HG03135 (cell line): ENCODE data around the gene CTCFL.
"Not testable (repeated sequence)": the region's sequence is repeated elsewhere in the genome, so short reads cannot be mapped to it uniquely, and the experiment has no call there.

Source experiments
- ATAC-seq: cut with Tn5 transposase; IDR thresholded peaks from one replicate; pipeline ENCODE4 v1.9.1; 2021; ENCODE audit warnings: mild to moderate bottlenecking, moderate library complexity; ENCODE audit not compliant: unreplicated experiment

CTCFL gene

DNA sequence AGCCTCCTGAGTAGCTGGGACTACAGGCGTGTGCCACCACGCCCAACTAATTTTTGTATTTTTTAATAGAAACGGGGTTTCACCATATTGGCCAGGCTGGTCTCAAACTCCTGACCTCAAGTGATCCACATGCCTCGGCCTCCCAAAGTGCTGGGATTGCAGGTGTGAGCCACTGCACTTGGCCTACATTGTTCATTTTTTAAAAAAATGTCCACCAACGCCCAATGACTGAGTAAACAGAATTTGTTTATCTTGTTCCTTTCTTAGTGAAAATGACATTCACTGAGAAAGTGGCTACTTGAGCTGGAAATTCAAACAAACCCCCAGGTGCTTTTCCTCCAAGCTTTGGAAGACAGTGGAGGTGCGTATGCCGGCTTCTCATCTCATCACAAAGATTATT lies 13.2 kb downstream of the CTCFL start:
- not testable (repeated sequence) for ATAC-seq

DNA sequence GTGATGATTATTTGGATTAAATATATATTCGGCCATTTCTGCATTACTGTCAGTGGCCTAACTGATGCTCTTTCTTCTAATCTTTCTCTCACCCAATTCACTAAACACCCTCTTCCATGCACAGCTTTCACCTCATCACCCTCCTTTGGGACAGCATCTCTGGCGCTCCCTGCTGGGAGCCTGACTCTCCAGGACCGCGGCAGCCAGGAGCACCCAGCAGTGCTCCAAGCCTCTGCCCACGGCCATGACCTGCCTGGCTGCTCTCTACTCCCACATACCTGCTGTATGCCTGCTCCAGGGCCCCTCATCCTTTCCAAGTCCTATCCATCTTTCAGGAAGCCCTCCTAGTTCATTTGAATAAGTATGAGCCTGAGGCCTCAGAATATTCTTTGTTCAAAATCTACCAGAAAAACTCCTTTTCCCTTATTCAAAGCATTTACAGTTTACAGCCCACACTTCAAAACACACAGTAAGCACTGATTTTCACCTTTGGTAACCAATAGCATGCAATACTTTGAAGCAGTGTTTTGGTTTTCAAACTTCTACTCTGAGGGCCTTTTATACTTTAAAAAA lies 15.2 kb downstream of the CTCFL start:
- no peak for ATAC-seq

DNA sequence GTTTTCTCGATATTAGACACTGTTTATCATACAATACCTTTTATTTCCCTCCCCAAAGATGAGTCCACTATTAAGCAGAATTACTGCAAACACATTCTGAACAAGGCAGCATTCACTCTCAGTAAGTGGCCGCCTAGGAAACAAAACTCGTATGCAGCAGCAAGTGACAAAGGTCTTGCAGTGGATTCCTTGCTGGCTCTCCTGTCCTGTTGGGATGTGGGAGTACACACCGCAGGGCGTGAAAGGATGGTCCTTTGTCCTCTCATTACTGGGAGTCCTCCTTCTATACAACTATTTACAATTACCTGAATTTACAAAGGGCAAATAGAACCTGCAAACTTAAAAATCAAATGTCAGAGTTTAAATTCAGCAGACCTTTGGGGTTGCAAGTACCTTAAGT lies 16.1 kb downstream of the CTCFL start:
- ATAC-seq, result no peak

DNA sequence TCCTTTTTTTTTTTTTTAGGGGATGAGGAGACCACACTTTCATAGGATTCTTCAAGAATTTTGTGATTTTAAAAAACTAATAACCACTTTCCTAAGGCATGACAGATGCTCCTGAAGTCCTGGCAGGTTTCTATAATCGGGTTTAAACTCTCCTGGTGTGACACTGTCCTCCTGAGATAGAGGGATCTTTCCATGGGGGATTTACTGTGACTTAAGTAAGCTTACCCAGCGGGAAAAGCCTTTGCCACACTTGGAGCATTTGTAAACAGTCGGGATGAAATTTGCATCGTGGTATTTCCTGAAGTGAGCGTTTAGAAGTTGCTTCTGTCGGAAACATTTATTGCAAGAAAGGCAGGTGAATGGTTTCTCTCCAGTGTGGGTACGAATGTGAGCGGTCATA lies 16.6 kb downstream of the CTCFL start:
- no peak for ATAC-seq

DNA sequence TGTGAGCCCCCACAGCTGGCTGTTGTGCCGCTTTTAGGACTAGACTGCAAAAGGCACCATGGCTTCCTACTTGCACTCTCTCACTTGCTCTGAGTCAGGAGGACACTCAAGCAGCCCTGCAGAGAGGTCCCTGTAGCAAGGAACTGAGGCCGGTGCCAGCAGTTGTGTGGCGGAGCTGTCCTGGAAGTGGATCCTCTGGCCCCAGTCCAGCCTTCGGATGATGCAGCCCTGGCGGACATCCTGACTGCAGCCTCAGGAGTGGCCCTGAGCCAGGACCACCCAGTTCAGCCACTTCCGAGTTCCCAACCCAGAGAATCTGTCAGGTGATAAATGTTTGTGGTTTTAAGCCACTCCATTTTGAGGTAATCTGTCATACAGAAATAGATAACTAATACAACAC lies 17.5 kb downstream of the CTCFL start:
- ATAC-seq, result no peak

DNA sequence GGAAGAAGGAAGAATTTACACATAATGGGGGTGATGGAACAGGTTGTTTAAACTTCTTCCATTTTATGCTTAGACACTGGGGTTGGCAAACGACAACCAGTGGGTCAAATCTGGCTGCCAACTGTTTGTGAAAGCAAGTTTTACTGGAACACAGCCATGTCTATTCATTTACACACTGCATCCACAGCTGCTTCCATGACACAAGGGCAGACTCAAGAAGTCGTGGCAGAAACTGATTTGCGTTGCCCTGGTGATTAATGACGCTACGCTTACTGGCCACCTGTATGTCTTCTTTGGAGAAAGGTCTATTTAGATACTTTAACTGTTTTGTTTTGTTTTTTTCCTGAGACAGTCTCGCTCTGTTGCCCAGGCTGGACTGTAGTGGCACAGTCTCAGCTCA lies 19.0 kb downstream of the CTCFL start:
- ATAC-seq, result no peak

DNA sequence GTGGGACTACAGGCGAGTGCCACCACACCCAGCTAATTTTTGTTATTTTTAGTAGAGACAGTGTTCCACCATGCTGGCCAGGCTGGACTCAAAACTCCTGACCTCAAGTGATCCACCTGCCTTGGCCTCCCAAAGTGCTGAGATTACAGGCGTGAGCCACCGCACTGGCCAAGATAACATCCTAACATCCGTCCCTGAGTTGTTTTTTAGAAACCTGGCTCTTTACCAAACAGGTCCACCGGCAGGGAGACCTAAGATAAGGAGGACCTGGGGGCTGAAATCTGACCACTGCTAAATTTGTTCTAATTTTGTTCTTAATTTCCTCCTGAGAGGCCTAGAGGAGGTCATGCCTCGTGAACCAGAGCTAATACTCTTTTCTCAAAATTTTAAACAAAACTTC lies 20.5 kb downstream of the CTCFL start:
- ATAC-seq, result no peak

DNA sequence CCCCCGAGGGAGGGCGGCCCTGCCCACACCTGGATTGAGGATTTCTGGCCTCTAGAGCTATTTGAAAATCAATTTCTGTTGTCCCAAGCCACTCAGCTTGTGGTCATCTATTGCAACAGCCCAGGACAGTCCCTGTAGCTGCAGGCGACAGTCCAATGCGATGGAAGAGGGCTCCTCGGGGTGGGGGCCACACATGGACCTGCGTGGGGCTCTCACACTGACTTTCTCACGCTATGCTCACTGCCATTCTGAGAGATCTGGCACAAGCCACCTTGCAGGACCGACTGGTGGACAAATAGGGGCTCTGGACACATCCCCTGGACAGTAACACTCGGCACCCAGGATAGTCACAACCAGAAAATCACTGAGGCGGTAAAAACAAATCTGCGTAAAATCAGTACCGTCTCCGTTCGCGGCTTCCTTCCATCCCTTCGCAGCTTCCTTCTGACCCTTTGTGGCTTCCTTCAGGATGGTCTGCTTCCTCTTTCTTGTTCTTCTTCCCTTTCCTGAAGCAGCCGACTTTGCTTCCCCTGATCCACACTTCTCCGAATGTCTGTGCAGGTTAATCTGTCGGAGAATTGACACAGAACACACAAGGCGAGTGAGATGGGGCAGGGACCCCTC lies 21.8 kb downstream of the CTCFL start:
- ATAC-seq, result no peak

DNA sequence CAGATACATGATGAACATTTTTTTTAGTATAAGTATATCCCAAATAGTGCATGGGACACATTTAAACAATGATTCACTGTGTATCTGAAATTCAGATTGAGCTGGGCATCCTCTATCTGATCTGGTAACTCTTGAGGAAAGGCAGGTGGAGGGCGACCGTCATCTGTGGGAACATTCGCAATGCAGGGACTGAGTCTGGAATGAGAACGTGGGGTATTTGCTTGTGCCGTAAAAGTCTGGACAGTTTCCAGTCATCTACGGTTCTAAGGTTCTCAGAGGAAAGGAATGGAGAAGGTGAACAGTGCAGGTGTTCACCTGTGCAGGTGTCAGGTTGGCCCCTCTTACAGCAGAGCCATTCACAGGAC lies 22.6 kb downstream of the CTCFL start:
- ATAC-seq, result no peak

DNA sequence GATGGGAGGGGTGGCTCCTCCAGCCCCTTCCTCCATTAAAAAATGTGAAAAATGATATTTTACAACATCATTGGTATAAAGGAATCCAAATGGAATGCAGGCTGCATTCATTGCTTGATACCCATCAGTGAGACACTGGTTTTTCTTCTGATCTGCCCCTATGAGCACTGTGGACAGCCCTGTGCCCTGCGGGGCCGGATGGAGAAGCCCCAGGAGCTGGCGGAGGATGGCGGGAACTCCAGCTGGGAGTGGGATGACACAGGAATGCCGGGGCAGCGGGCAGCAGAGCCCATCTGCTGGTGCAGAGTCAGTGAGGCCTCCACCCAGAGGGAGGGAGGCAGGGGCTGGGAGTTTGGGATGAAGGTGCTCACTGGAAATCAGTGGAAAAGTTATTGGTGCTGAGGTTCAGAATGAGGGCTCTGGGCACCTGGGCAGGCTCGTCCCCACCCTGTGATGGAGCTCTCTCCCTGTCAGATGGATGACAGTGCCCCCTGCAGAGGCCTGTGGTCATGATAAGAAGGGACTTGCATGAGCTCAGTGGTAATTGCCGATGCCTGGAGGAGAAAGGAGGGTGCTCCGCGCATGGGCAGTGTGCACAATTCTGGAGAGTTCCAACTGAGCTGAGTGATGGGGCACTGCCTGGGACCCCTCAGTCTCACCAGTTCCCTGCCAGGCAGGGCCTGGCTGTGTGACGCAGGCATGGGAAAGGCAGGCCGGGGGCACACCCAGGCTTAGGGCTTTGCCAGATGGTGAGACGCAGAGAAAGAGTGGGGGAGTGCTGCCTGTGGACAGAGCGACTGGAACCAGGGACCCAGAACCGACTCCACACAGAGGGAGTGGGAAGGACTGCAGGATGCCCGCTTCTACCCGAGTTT lies 23.2 kb downstream of the CTCFL start:
- ATAC-seq, result no peak

DNA sequence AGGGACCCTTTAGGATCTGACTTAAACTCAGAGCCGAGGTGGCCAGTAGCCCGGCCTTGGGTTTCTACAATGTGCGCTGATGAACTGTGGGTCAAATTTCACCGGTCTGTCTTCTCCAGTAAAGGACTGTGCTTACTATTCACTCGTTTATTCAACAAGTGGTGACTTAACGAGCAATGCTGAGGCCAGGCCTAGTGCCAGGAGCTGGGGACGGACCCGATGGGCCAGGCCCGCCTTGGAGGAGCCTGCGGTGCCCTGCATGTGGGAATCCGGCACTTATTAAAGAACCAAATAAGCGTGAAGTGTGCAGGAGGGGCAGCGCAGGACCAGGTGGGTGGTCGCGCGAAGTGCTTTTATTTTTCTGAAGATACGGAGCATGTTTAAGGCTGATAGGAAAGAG lies 24.0 kb downstream of the CTCFL start:
- no peak for ATAC-seq

DNA sequence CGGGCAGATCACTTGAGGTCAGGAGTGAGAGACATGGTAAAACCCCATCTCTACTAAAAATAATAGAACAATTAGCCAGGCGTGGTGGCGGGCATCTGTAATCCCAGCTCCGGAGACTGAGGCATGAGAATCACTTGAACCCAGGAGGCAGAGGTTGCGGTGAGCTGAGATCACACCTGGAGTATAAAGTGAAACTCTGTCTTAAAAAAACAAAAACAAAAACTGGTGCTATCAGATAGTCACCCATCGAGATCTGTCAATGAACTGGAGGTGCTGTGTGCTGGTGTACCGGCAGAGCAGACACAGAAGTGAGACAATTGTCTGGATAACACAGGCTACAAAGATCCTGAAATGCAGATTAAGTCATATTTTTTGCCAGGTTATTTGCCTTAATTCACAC lies 24.7 kb downstream of the CTCFL start:
- ATAC-seq, result no peak

DNA sequence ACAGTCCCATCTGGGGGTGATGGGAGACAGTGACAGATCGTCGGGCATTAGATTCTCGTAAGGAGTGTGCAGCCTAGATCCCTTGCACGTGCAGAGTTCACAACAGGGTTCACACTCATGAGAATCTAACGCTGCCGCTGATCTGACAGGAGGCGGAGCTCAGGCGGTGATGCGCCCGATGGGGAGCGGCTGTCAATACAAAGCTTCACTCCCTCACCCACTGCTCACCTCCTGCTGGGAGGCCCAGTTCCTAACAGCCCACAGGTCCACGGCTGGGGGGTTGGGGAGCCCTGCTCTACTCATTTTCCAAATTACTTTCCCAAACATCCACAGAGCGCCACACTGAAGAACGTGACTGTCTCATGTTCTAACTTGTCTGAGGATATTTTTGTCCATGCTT lies 25.3 kb downstream of the CTCFL start:
- no peak for ATAC-seq

DNA sequence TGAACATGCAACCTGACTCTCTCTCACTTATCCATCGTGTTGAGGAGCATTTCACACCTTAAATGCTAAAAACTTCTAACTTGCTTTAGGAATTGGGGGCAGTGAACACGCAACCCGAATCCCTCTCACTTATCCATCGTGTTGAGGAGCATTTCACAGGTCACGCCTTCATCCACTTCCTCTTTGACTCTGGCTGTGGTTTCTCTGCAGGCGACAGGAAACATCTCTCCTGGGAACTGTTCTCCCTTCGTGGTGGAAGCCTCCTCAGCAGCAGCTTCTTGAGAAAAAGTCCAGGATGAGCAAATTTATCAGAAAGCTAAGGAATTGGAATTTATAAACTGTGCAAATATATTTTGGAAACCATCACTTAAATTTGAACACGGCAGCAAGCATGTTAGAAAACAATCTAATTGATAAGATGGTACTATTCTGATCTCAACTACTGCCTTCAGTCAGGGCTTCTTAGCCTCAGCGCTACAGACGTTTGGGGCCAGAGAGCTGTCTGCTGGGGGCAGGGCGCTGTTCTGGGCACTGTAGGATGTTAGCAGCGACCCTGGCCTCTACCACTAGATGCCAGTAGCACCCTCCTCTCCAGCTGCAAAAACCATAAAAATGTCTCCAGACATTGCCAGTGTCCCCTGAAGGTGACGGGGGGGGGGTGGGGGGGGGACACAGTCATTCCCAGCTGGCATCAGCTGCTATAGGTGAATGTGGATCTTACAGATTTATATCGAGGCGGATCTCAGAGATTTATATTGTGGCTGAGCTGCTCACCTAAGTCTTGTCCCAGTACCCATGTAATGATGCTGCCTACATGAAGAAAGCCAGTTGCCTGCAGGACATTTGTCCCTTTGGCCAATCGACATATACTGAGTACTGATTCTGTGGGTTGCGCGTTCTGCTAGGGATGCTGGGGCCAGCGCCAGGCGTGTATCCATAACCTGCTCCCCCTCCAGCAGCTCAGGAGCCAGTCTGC lies 26.2 kb downstream of the CTCFL start:
- no peak for ATAC-seq

DNA sequence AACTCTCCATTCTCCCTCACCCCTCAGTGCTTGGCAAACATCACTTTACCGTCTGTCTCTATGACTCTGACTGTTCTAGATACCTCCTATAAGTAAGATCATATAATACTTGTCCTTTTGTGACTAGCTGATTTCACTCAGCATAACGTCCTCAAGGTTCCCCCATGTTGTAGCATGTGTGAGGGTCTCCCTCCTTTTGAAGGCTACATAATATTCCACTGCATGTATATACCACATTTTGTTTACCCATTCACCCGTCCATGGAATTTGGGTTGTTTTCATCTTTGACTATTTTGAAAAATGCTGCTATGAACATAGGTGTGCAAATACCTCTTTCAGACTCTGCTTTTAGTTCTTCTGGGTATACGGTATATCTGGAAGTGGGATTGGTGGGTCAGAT lies 28.3 kb downstream of the CTCFL start:
- no peak for ATAC-seq

DNA sequence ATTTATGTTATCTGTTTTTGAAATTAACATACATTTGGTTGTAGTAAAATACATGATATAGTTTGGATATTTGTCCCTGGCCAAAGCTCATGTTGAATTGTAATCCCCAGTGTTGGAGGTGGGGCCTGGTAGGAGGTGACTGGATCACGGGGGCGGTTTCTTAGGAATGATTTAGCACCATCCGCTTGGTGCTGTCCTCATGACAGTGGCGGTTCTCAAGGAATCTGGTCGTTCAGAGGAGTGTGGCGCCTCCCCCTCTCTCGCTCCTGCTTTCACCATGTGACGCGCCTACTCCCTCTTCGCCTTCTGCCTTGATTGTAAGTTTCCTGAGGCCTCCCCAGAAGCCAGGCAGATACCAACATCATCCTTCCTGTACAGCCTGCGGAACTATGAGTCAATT lies 29.0 kb downstream of the CTCFL start:
- no peak for ATAC-seq

DNA sequence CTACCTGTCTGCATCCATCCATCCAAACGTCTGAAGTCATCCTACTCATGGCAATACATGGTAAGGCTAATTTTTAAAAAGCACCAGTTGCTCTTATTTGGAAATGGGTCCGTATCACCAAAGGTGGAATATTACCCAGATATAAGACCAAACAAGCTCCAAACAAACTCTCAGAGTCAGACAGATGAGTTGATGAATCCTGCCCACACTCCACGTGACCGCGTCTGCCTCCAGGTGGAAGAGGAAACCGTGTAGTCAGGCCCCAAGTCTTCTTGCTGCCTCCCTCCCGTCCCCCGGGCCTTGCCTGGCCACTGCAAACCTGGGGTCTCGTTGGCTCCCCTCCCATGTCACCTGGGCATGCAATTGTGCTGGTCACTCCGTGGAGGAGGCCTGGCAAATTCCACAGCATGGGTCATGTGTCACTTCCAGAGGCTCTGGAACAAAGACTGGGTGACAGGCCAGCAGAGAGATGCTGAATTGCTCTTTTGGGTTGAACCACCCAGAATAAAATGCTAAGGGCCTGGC lies 31.8 kb downstream of the CTCFL start:
- ATAC-seq, result no peak

DNA sequence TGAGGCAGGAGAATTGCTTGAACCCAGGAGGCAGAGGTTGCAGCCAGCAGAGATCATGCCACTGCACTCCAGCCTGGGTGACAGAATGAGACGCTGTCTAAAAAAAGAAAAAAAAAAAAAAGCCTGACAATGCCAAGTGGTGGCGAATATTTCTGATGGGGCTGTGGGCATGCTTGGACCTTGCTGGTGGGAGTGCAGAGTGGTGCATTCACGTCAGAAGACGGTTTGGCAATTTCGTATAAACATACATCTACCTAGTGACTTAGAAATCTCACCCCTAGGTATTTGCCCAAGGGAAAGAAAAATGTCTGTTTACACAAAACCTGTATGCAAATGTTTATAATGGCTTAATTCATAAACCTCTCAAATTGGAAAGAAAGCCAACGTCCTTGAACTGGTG lies 33.6 kb downstream of the CTCFL start:
- no peak for ATAC-seq

DNA sequence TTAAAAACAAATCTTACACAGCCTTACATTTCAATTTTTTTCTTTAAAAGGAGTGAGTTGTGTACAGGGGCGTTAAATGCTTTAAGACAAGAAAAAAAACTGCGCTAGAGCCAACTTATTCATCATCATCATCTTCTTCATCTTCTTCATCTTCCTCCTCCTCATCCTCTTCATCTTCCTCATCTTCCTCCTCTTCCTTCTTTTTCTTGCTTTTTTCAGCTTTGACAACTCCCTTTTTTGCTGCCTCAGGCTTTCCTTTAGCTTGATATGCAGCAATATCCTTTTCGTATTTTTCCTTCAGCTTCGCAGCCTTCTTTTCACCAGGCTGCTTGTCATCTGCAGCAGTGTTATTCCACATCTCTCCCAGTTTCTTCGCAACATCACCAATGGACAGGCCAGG lies 36.7 kb downstream of the CTCFL start:
- ATAC-seq, result not testable (repeated sequence)

DNA sequence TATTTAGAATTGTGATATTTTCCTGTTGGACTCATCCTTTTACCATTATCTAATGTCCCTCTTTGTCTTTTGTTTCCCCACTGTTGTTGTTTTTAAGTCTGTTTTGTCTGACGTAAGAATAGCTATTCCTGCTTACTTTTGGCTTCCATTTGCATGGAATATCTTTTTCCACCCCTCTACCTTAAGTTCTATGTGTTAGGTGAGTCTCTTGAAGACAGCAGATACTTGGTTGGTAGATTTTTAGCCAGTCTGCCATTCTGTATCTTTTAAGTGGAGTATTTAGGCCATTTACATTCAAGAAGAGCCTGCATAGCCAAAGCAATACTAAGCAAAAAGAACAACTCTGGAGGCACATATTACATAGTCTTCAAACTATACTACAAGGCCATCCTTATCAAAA lies 39.2 kb downstream of the CTCFL start:
- no peak for ATAC-seq

DNA sequence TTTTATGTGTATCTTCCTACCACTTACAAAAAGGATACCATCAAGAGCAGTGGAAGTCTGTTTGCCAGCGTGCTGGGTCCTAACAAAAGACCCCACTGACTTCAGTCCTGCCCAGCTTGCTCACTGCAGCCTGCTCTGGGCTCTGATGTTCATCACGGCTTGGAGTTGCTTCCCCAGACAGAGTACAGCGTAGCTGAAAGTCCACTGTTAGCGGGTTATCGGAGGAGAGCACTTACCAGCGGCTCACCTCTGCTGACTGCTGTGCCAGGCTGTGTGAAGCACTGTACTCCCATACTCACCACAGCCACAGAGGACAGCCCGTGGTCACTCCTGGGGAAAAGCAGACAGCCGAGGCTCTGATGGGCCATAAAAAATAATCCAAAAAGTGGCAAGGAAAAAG lies 40.2 kb downstream of the CTCFL start:
- ATAC-seq, result no peak
